Adrenal gland (tissue), 12 donors: ENCODE results near the gene ACSL5. TPM values are rescaled to one million over a fixed set of nuclear protein-coding genes. Genes with fewer than 3 reads are reported as not detected.
"Not testable (repeated sequence)": the region's sequence is repeated elsewhere in the genome, so short reads cannot be mapped to it uniquely, and the experiment has no call there.

Experiments
- DNase-seq, 7 donors: peaks; one replicate each; pipeline ENCODE4 v3.0.0-alpha.2; 2019 to 2020
- H3K27ac ChIP-seq, 5 donors: fragments of 200-600 bp; sonication (generic) in 4 of 5; 1 replicate in 3 of 5; 2 replicates in 2 of 5; pipeline versions ENCODE4 v1.5.1 to v1.8.0; 2016 to 2020; ENCODE audit warnings: mild to moderate bottlenecking in 1 of 5
- H3K27me3 ChIP-seq: fragments of 200-600 bp; 2 replicates; pipeline ENCODE4 v1.8.0; 2021
- H3K36me3 ChIP-seq, 2 donors: fragments of 200-600 bp; replicated peaks in 1 of 2; 1 replicate in 1 of 2; 2 replicates in 1 of 2; pipeline versions ENCODE4 v1.5.1 to v1.8.0; 2018 to 2022
- H3K4me1 ChIP-seq, 2 donors: fragments of 200-600 bp; replicated peaks in 1 of 2; 1 replicate in 1 of 2; 2 replicates in 1 of 2; pipeline versions ENCODE4 v1.5.1 to v1.8.0; 2018 to 2021
- H3K4me3 ChIP-seq, 4 donors: fragments of 200-600 bp; sonication (generic) in 3 of 4; one replicate each; pipeline ENCODE4 v1.5.1; 2016 to 2018
- H3K9me3 ChIP-seq, 3 donors: fragments of 200-600 bp; sonication (generic) in 1 of 3; replicated peaks in 1 of 3; 1 replicate in 2 of 3; 2 replicates in 1 of 3; pipeline versions ENCODE4 v1.5.1 to v1.8.0; 2016 to 2021
- POLR2A ChIP-seq, 2 donors: fragments of 450-650 bp; IDR thresholded peaks; one replicate each; pipeline ENCODE4 v1.6.1; 2017; ENCODE audit warnings: antibody characterized with exemption in 2 of 2, mild to moderate bottlenecking in 2 of 2, moderate library complexity in 1 of 2
- WGBS, 4 donors: extraction: QIAGEN DNeasy Blood & Tissue Kit in 2 of 4; methylation state at CpG; one replicate each; pipeline versions ENCODE4 v1.1.5 to v1.1.7; 2013 to 2017; 5-methylcytosine and 5-hydroxymethylcytosine counted together
- intact Hi-C, 2 donors: fragments of 100-400 bp; cut with DNase I; formaldehyde crosslinking; loops; one replicate each; pipeline versions ENCODE4 v1.14.1 to v1.15.0; 2022 to 2023
- polyA plus RNA-seq, 3 donors: library from polyadenylated mRNA; stranded (reverse); fragments of 200-250 nt in 2 of 3; fragments of 350-450 nt in 1 of 3; fragmentation: Illumina TruSeq in 1 of 3; extraction: RNeasy Lipid Tissue Mini Kit (QIAGEN cat#74804) in 1 of 3; gene quantifications; one replicate each; pipeline ENCODE4 v1.2.3, GENCODE V29; 2013 to 2014
- total RNA-seq, 9 donors: library from RNA; depleted of rRNA in 4 of 9; stranded (reverse); fragments of >200 nt in 4 of 9; fragments of 120-200 nt in 1 of 9; fragmentation: NEBNext Ultra II Directional in 1 of 9; extraction: Animal tissue kit (Norgen Biotek cat#: 25700) in 1 of 9; gene quantifications; one replicate each; pipeline versions ENCODE4 v1.1.0 to v1.2.4, GENCODE V29; 2013 to 2023
- TF ChIP-seq, protein P1 (sequence below), 6 experiments: fragments of 450-650 bp in 4 of 6; fragments of 200-600 bp in 2 of 6; sonication (generic) in 1 of 6; IDR thresholded peaks; 1 replicate in 5 of 6; 2 replicates in 1 of 6; pipeline versions ENCODE4 v1.5.1 to v1.8.0; 2016 to 2021; ENCODE audit warnings: antibody characterized with exemption in 6 of 6, mild to moderate bottlenecking in 2 of 6, moderate library complexity in 1 of 6
- donor health status: healthy with polysubstance abuse.
- donor health status: Bipolar disorder and iron deficiency.
- donor health status: DM: yes; HTN: yes; CAD: no.
- donor health status: DM: no; HTN: no; CAD: no.
- donor health status: DM: no; HTN: no; CAD: no.
- donor health status: DM: yes; HTN: yes; CAD: no.

ACSL5 gene
- total and polyA plus RNA-seq, 12 donors = 2.1 to 8.6 (median 6.7) TPM

- DNase-seq = no peak
- H3K9me3 ChIP-seq = no peaks in the 10 kb centered on the region
- no peak overlapping the region for H3K4me3 ChIP-seq
- H3K4me1 ChIP-seq = no peaks in the 10 kb centered on the region
- no peak overlapping the region for H3K27ac ChIP-seq
- H3K27me3 ChIP-seq = no peaks in the 10 kb centered on the region
- intact Hi-C loops = no loop called here
- WGBS, 4 donors = 94 to 96% (median 95%) methylated on average over 2 of the region's 2 CpGs
- peaks cover 0 to 16% of the 10 kb centered on the region in 2 donors for H3K36me3 ChIP-seq
- no peak for TF ChIP-seq POLR2A (IDR thresholded peaks at IDR 0.05)
- TF ChIP-seq, protein P1, sequence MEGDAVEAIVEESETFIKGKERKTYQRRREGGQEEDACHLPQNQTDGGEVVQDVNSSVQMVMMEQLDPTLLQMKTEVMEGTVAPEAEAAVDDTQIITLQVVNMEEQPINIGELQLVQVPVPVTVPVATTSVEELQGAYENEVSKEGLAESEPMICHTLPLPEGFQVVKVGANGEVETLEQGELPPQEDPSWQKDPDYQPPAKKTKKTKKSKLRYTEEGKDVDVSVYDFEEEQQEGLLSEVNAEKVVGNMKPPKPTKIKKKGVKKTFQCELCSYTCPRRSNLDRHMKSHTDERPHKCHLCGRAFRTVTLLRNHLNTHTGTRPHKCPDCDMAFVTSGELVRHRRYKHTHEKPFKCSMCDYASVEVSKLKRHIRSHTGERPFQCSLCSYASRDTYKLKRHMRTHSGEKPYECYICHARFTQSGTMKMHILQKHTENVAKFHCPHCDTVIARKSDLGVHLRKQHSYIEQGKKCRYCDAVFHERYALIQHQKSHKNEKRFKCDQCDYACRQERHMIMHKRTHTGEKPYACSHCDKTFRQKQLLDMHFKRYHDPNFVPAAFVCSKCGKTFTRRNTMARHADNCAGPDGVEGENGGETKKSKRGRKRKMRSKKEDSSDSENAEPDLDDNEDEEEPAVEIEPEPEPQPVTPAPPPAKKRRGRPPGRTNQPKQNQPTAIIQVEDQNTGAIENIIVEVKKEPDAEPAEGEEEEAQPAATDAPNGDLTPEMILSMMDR (IDR thresholded peaks at IDR 0.05) = no peak
These were observed 86.5 kb downstream of the ACSL5 start for GRCh38 chr10:112460366-112460765.

- TF ChIP-seq POLR2A (IDR thresholded peaks at IDR 0.05) = no peak
- TF ChIP-seq, protein P1 (IDR thresholded peaks at IDR 0.05) = no peak
- Histone ChIP-seq H3K36me3 (peaks cover 0 to 17% of the 10 kb centered on the region in 2 donors), H3K27ac (no peak overlapping the region), H3K4me3 (no peak overlapping the region), H3K9me3 (no peaks in the 10 kb centered on the region), H3K27me3 (no peaks in the 10 kb centered on the region), H3K4me1 (no peaks in the 10 kb centered on the region)
- intact Hi-C loops = no loop called here
- no peak for DNase-seq
- WGBS, 4 donors = 95 to 98% (median 96%) methylated on average over 4 of the region's 4 CpGs
These were observed 87.3 kb downstream of the ACSL5 start for GRCh38 chr10:112461029-112461887.

GRCh38 chr10:112464074-112464473 is 90.2 kb downstream of the ACSL5 start:
- H3K27me3 ChIP-seq, H3K9me3 ChIP-seq, DNase-seq, H3K4me1 ChIP-seq, H3K4me3 ChIP-seq, H3K27ac ChIP-seq, intact Hi-C loops: not testable (repeated sequence)
- H3K36me3 ChIP-seq = peaks cover 0 to 17% of the 10 kb centered on the region in 2 donors
- WGBS, 4 donors = 97 to 100% (median 97%) methylated on average over 5 of the region's 5 CpGs

- H3K9me3 ChIP-seq = no peaks in the 10 kb centered on the region
- no peak for DNase-seq
- peaks cover 0 to 17% of the 10 kb centered on the region in 2 donors for H3K36me3 ChIP-seq
- 91 to 98% (median 93%) methylated on average over 3 of the region's 3 CpGs for whole genome bisulfite sequencing, 4 donors
- H3K27ac ChIP-seq = no peak overlapping the region
- H3K4me1 ChIP-seq = no peaks in the 10 kb centered on the region
- no peaks in the 10 kb centered on the region for H3K27me3 ChIP-seq
- no peak overlapping the region for H3K4me3 ChIP-seq
- no peak for TF ChIP-seq POLR2A (IDR thresholded peaks at IDR 0.05)
- TF ChIP-seq, protein P1 (IDR thresholded peaks at IDR 0.05) = no peak
- intact Hi-C loops = no loop called here
These were observed 91.5 kb downstream of the ACSL5 start for GRCh38 chr10:112465299-112465883.
